Measurements from ENCODE around the gene DNAJB2.
"Not testable (repeated sequence)": the region's sequence is repeated elsewhere in the genome, so short reads cannot be mapped to it uniquely, and the experiment has no call there.

DNAJB2 gene

DNA sequence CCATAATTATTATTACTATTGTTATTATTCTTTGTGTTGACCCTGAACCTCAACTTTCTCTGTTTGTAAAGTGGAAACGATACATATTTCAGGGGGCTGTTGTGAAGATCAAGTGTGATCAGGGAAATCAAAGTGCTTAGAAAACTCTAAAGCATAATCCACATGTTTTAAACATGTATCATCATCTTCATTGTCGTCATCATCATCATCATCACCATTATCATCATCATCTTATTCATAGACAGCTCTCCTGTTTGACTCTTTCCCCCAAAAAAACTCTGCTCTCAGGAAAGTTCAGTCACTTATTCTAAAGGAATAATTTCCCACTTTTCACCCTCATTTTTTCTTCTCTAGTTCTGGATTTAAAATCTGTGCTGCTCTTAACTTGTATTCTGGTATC is 25.1 kb downstream of the DNAJB2 start:
- no peak overlapping the region for H3K4me3 ChIP-seq (ENCODE audit: low read depth, low read length)
- no peak for TF ChIP-seq MYC (IDR thresholded peaks at IDR 0.05; ENCODE audit: low read depth, low read length)
- TF ChIP-seq, protein P1, sequence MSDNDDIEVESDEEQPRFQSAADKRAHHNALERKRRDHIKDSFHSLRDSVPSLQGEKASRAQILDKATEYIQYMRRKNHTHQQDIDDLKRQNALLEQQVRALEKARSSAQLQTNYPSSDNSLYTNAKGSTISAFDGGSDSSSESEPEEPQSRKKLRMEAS (IDR thresholded peaks at IDR 0.05; ENCODE audit: low read depth, low read length) = no peak
- no peak for TF ChIP-seq POLR2A (IDR thresholded peaks at IDR 0.05; ENCODE audit: extremely low read depth, insufficient read length)
- no peak for TF ChIP-seq CTCF (IDR thresholded peaks at IDR 0.05; ENCODE audit: low read depth, low read length)
- no peak for DNase-seq (ENCODE audit: low read depth)

GRCh38 chr2:219306047-219306446 is 26.9 kb downstream of the DNAJB2 start:
- DNase-seq (ENCODE audit: low read depth) = no peak
- H3K4me3 ChIP-seq (ENCODE audit: low read depth, low read length) = no peak overlapping the region
- TF ChIP-seq MYC (IDR thresholded peaks at IDR 0.05; ENCODE audit: low read depth, low read length) (no peak), POLR2A (IDR thresholded peaks at IDR 0.05; ENCODE audit: extremely low read depth, insufficient read length) (no peak), CTCF (IDR thresholded peaks at IDR 0.05; ENCODE audit: low read depth, low read length) (no peak)
- TF ChIP-seq, protein P1 (IDR thresholded peaks at IDR 0.05; ENCODE audit: low read depth, low read length) = no peak

GRCh38 chr2:219308142-219309101 is 29.3 kb downstream of the DNAJB2 start:
- DNase-seq (ENCODE audit: low read depth) = peak; percentile 83
- H3K4me3 ChIP-seq (ENCODE audit: low read depth, low read length) = no peak overlapping the region

DNA sequence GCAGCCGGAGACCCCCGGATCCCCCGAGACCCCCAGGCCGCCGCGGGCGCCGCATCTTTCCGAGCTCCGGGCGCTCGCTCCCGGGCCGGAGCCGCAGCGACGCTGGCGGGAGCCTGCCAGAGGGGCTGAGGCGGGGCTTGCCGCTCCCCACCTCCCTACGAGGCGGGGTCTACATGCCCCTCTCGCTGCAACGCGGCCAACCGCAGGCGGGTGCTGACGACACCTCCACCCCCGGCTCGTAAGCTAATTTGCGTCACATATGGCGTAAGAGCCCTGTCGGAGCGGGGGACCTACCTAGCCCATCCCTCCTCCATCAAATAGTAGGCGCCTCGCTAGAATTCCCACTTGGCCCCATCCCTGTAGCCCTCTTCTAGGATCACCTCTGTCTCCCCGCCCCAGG is 30.1 kb downstream of the DNAJB2 start, which contains the start of gene PTPRN:
Gene PTPRN, minus strand, starts transcription at position 124 of the 400 bp plus-strand sequence. Its CDS starts 69 bp downstream, at position 55.
- TF ChIP-seq POLR2A (IDR thresholded peaks at IDR 0.05; ENCODE audit: extremely low read depth, insufficient read length) (no peak), MYC (IDR thresholded peaks at IDR 0.05; ENCODE audit: low read depth, low read length) (no peak), CTCF (IDR thresholded peaks at IDR 0.05; ENCODE audit: low read depth, low read length) (no peak)
- TF ChIP-seq, protein P1 (IDR thresholded peaks at IDR 0.05; ENCODE audit: low read depth, low read length) = no peak
- DNase-seq (ENCODE audit: low read depth) = peak; percentile 41
- no peak within 1 kb of the TSS for H3K4me3 ChIP-seq (ENCODE audit: low read depth, low read length)

More at GRCh38 chr2:219308142-219309101, 29.3 kb downstream of the DNAJB2 start:
- TF ChIP-seq CTCF (IDR thresholded peaks at IDR 0.05; ENCODE audit: low read depth, low read length) = peak; percentile 3
- TF ChIP-seq, protein P1 (IDR thresholded peaks at IDR 0.05; ENCODE audit: low read depth, low read length) = no peak

GRCh38 chr2:219312683-219313263 is 33.6 kb downstream of the DNAJB2 start:
- DNase-seq (ENCODE audit: low read depth) = not testable (repeated sequence)

GRCh38 chr2:219314804-219315468 is 35.8 kb downstream of the DNAJB2 start:
- H3K4me3 ChIP-seq (ENCODE audit: low read depth, low read length) = no peak overlapping the region
- no peak for DNase-seq (ENCODE audit: low read depth)
- TF ChIP-seq, protein P1 (IDR thresholded peaks at IDR 0.05; ENCODE audit: low read depth, low read length) = no peak
- no peak for TF ChIP-seq POLR2A (IDR thresholded peaks at IDR 0.05; ENCODE audit: extremely low read depth, insufficient read length)
- no peak for TF ChIP-seq MYC (IDR thresholded peaks at IDR 0.05; ENCODE audit: low read depth, low read length)
- no peak for TF ChIP-seq CTCF (IDR thresholded peaks at IDR 0.05; ENCODE audit: low read depth, low read length)

More at GRCh38 chr2:219312683-219313263, 33.6 kb downstream of the DNAJB2 start:
- not testable (repeated sequence) for H3K4me3 ChIP-seq (ENCODE audit: low read depth, low read length)
